Measurements from ENCODE around the gene CELSR1. TPM values are rescaled to one million over a fixed set of nuclear protein-coding genes. Genes with fewer than 3 reads are reported as not detected.

Gene CELSR1
- total RNA-seq, 1 experiment from 2014 or later = 19.6 TPM

GRCh38 chr22:46521994-46522393 lies 15.4 kb downstream of the CELSR1 start:
- intact Hi-C loops (cut with micrococcal nuclease) = no loop called here
- H3K4me1 ChIP-seq (ENCODE audit: control insufficient read depth in 1 of 2, insufficient read depth in 2 of 2, low read length in 2 of 2) = peaks cover 9 to 16% of the 10 kb centered on the region in 2 experiments
- H3K4me3 ChIP-seq (replicated peaks in 1 of 2; ENCODE audit: low read depth in 1 of 2, low read length in 2 of 2) = no peak overlapping the region
- POLR2A ChIA-PET = no interaction called here
- H3K36me3 ChIP-seq (ENCODE audit: control insufficient read depth in 1 of 2, insufficient read depth in 2 of 2, low read length in 2 of 2) = no peaks in the 10 kb centered on the region
- RAD21 ChIA-PET (ENCODE audit: low non-redundant PET in 1 of 2, low total read pairs in 2 of 2, uncharacterized antibody in 2 of 2, unreplicated experiment in 2 of 2) = no interaction called here
- H3K9me2 ChIP-seq (ENCODE audit: insufficient read depth) = no peaks in the 10 kb centered on the region
- H3K9me3 ChIP-seq (ENCODE audit: control insufficient read depth in 1 of 2, insufficient read depth in 1 of 2, low read depth in 1 of 2, low read length in 2 of 2) = no peaks in the 10 kb centered on the region
- no peaks in the 10 kb centered on the region for H3K27me3 ChIP-seq (ENCODE audit: insufficient read depth, low read length)
- H3K27ac ChIP-seq (ENCODE audit: low read depth, low read length) = no peak overlapping the region
- no peak overlapping the region for H2AFZ ChIP-seq (ENCODE audit: low read depth, low read length, poor library complexity, severe bottlenecking)
- H3K9ac ChIP-seq (ENCODE audit: low read length) = no peak overlapping the region
- CTCF ChIA-PET = no interaction called here
- H3K79me2 ChIP-seq (ENCODE audit: insufficient read depth, low read length) = no peaks in the 10 kb centered on the region; the same call in 1 of the 2 replicates
- BruUV-seq (replicated peaks) = no TSS peak
- TF ChIP-seq SRF (IDR thresholded peaks at IDR 0.05; ENCODE audit: low read depth) = no peak
- TF ChIP-seq SP1 (IDR thresholded peaks at IDR 0.05; ENCODE audit: low read depth) = no peak
- TF ChIP-seq FOSL1 (IDR thresholded peaks at IDR 0.05; ENCODE audit: low read depth) = no peak
- no peak for TF ChIP-seq CBX3 (IDR thresholded peaks at IDR 0.05; ENCODE audit: low read depth)
- TF ChIP-seq EZH2 (IDR thresholded peaks at IDR 0.05) = no peak
- TF ChIP-seq ZNF274 (IDR thresholded peaks at IDR 0.05; ENCODE audit: low read depth, low read length) = no peak
- no peak for TF ChIP-seq JUND (IDR thresholded peaks at IDR 0.05)
- no peak for TF ChIP-seq ELF1 (IDR thresholded peaks at IDR 0.05; ENCODE audit: borderline replicate concordance, low read depth)
- no peak for TF ChIP-seq REST (IDR thresholded peaks at IDR 0.05; ENCODE audit: low read depth)
- TF ChIP-seq POLR2A (IDR thresholded peaks at IDR 0.05; ENCODE audit: borderline replicate concordance, extremely low read depth, insufficient read depth, insufficient read length) = no peak
- TF ChIP-seq ZBTB33 (IDR thresholded peaks at IDR 0.05; ENCODE audit: extremely low read depth, insufficient replicate concordance, low read length) = no peak
- TF ChIP-seq RAD21 (IDR thresholded peaks at IDR 0.05; ENCODE audit: low read depth) = no peak
- no peak for TF ChIP-seq EGR1 (IDR thresholded peaks at IDR 0.05; ENCODE audit: low read depth)
- DNase-seq (ENCODE audit: low read depth, low spot score) (no peak), ATAC-seq (no peak)
- no peak overlapping the region for H3K4me2 ChIP-seq (ENCODE audit: low read length)
- no peaks in the 10 kb centered on the region for H4K20me1 ChIP-seq (ENCODE audit: insufficient read depth)
